SU-DHL-6 (cell line): ENCODE results near the gene H3-3A.

Experiments used
- H2AFZ ChIP-seq: fragments of 200-600 bp; sonication (generic); 2 replicates; pipeline ENCODE4 v1.6.1; 2014; ENCODE audit warnings: low read depth, mild to moderate bottlenecking, moderate library complexity, mixed read lengths, antibody characterized with exemption, low read length; ENCODE audit not compliant: severe bottlenecking
- H3F3A ChIP-seq: fragments of 200-600 bp; shearing (Covaris generic); 2 replicates; pipeline ENCODE4 v1.6.0; 2016; ENCODE audit warnings: antibody characterized with exemption, mild to moderate bottlenecking; ENCODE audit not compliant: insufficient read depth
- H3K27ac ChIP-seq: fragments of 200-600 bp; sonication (generic); 2 replicates; pipeline ENCODE4 v1.5.1; 2016; ENCODE audit warnings: low read depth, mild to moderate bottlenecking, low read length, moderate library complexity, mixed read lengths
- H3K27me3 ChIP-seq: fragments of 200-600 bp; sonication (generic), shearing (Covaris generic); 2 replicates; pipeline ENCODE4 v1.6.0; 2014; ENCODE audit warnings: mild to moderate bottlenecking, low read length
- H3K36me3 ChIP-seq: fragments of 200-600 bp; sonication (generic); 2 replicates; pipeline ENCODE4 v1.6.1; 2014; ENCODE audit warnings: mild to moderate bottlenecking, low read length, mixed read lengths
- H3K4me2 ChIP-seq: fragments of 300-600, 200-600 bp; shearing (Covaris generic), sonication (generic); 2 replicates; pipeline ENCODE4 v1.6.0; 2014; ENCODE audit warnings: low read length, low read depth, mild to moderate bottlenecking; ENCODE audit not compliant: poor library complexity, severe bottlenecking
- H3K4me3 ChIP-seq: fragments of 200-600 bp; sonication (generic); 2 replicates; pipeline ENCODE4 v1.5.1; 2014; ENCODE audit warnings: antibody characterized with exemption, low read length, mild to moderate bottlenecking, mixed read lengths; ENCODE audit not compliant: insufficient read depth, poor library complexity, severe bottlenecking
- H3K79me2 ChIP-seq: fragments of 200-600 bp; sonication (generic); 2 replicates; pipeline ENCODE4 v1.6.1; 2014; ENCODE audit warnings: mild to moderate bottlenecking, low read length, moderate library complexity; ENCODE audit not compliant: insufficient read depth
- H3K9ac ChIP-seq: fragments of 200-600 bp; sonication (generic); 2 replicates; pipeline ENCODE4 v1.7.0; 2014; ENCODE audit warnings: mild to moderate bottlenecking, low read length
- H3K9me2 ChIP-seq: fragments of 200-600 bp; sonication (generic); replicated peaks from 2 replicates; pipeline ENCODE4 v1.6.1; 2014; ENCODE audit warnings: low read length; ENCODE audit not compliant: insufficient read depth
- H3K9me3 ChIP-seq: fragments of 200-600 bp; sonication (generic); 2 replicates; pipeline ENCODE4 v1.6.1; 2014; ENCODE audit warnings: low read length, mixed read lengths; ENCODE audit not compliant: insufficient read depth
- H4K20me1 ChIP-seq: fragments of 200-600 bp; sonication (generic); 2 replicates; pipeline ENCODE4 v1.6.1; 2014; ENCODE audit warnings: low read depth, mild to moderate bottlenecking, antibody characterized with exemption, low read length, moderate library complexity, mixed read lengths
- CTCF ChIP-seq: fragments of 200-600 bp; sonication (generic); IDR thresholded peaks from one replicate; pipeline ENCODE4 v1.5.1; 2017; ENCODE audit warnings: antibody characterized with exemption, mild to moderate bottlenecking, low read length, moderate library complexity; ENCODE audit not compliant: insufficient read depth, poor library complexity, severe bottlenecking
- EZH2phosphoT487 ChIP-seq: fragments of 200-600 bp; sonication (generic), shearing (Covaris generic); conservative IDR thresholded peaks from 2 replicates; pipeline ENCODE4 v1.6.1; 2018; ENCODE audit warnings: mild to moderate bottlenecking, antibody characterized with exemption, low read length, moderate library complexity, mixed read lengths

H3-3A gene

DNA sequence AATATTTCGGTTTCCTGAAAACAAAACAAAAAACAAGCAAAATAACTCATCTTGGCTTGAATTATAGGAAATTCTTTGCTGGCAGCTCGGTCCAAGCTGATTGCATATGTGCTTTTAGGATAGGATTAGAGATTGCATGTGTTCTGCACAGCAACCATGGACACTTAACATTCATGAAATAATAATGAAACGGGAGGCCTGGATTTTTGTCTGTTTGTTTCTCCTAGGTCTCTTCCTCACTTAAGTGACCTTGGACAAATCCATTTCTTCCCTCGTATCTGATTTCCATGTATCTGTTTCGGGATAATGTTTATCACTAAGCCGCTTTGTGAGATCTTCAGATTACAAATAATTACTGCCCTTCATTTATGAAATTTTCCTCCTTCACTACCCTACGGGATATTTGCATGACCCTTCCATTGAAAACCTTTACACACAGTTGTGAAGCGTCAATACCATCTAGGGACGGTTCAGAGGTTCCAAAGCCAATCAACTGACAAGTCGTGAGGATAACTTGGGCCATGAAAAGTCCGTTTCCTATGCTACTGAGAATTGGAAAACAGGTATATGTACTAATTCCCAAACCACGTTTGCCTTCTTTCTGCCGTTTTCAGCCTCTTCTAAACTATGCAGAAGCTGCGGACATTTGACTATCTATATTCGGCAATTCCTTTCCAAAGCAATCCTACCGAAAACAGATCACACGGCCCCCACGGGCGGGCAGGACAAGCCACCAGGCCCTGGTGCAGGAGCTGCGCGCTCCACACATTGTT lies 1.3 kb upstream of the H3-3A start:
- H3K27me3 ChIP-seq = no peaks in the 10 kb centered on the region
- H3K9ac ChIP-seq = peak overlapping the region; percentile 70
- peaks cover 34% of the 10 kb centered on the region for H3F3A ChIP-seq
- H3K9me2 ChIP-seq = no peaks in the 10 kb centered on the region
- H3K27ac ChIP-seq = 0 out of 2 replicates have a peak overlapping the region, but pooled peaks have one; percentile 28
- peaks cover 35% of the 10 kb centered on the region for H3K79me2 ChIP-seq
- peak overlapping the region; percentile 81 for H2AFZ ChIP-seq
- H3K9me3 ChIP-seq = no peaks in the 10 kb centered on the region
- peaks cover 23% of the 10 kb centered on the region for H4K20me1 ChIP-seq
- H3K4me3 ChIP-seq = peak overlapping the region; percentile 75
- peaks cover 17% of the 10 kb centered on the region for H3K36me3 ChIP-seq
- TF ChIP-seq CTCF = no peak
- no peak for TF ChIP-seq EZH2phosphoT487
- H3K4me2 ChIP-seq = peak overlapping the region; percentile 51

DNA sequence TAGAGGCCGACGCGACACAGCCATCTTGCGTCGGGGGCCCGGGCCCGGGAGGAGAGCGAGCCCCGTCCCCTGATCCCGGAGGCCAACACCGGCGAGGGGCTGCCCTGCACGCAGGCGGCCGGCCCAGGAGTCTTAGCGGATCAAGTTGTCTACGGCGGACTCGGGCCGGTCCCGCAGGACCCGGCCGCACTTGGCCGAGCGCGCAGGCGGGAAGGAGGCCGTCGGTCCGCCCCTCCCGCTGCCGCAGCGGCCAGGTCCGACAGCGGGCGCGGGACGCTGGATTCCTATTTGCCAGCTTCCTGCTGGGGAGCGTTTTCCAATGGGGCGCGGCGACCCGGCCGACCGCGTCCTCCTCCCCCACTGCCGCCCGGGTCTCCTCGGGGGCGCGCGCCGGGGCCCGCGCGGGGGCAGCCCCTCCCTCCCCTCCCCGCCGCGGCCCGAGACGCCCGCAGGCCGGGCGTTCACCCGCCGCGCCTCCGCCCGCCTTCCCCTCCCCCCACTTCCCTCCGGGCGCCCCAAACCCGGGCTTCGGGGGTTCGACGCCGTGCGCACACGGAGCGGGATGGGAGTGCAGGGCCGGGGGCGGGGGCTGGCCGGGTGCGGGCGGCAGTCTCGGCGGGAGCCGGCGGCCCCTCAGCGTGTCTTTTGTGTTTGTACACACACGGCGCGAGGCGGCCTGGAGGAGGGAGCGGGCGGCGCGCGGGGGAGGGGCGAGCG lies 517 bp upstream of the H3-3A start:
- no peak for TF ChIP-seq EZH2phosphoT487
- TF ChIP-seq CTCF = no peak
- H3K27ac ChIP-seq = peak overlapping the region; percentile 28; the same call in 1 of the 2 replicates
- H3K9me2 ChIP-seq = no peaks in the 10 kb centered on the region
- peak overlapping the region; percentile 51 for H3K4me2 ChIP-seq
- H3K27me3 ChIP-seq = no peaks in the 10 kb centered on the region
- peaks cover 42% of the 10 kb centered on the region for H3K79me2 ChIP-seq
- peaks cover 41% of the 10 kb centered on the region for H3F3A ChIP-seq
- H3K36me3 ChIP-seq = peaks cover 24% of the 10 kb centered on the region
- H2AFZ ChIP-seq = peak overlapping the region; percentile 81
- H3K9me3 ChIP-seq = no peaks in the 10 kb centered on the region
- H3K4me3 ChIP-seq = peak overlapping the region; percentile 75
- peaks cover 31% of the 10 kb centered on the region for H4K20me1 ChIP-seq
- H3K9ac ChIP-seq = peak overlapping the region; percentile 70

- peak overlapping the region; percentile 92 for H3K4me3 ChIP-seq
- H3K9me3 ChIP-seq = no peaks in the 10 kb centered on the region
- peaks cover 56% of the 10 kb centered on the region for H3K79me2 ChIP-seq
- H3K9ac ChIP-seq = peak overlapping the region; percentile 100
- H3K27me3 ChIP-seq = no peaks in the 10 kb centered on the region
- TF ChIP-seq EZH2phosphoT487 (no peak), CTCF (no peak)
- no peaks in the 10 kb centered on the region for H3K9me2 ChIP-seq
- peaks cover 45% of the 10 kb centered on the region for H4K20me1 ChIP-seq
- H3K4me2 ChIP-seq = peak overlapping the region; percentile 77
- H2AFZ ChIP-seq = peak overlapping the region; percentile 50
- peaks cover 36% of the 10 kb centered on the region for H3K36me3 ChIP-seq
- peaks cover 48% of the 10 kb centered on the region for H3F3A ChIP-seq
- peak overlapping the region; percentile 100 for H3K27ac ChIP-seq
Observed at GRCh38 chr1:226063224-226063976, 884 bp downstream of the H3-3A start.
